Neural progenitor cell (in vitro differentiated cells): ENCODE data around the gene SPDYE4. TPM values are rescaled to one million over a fixed set of nuclear protein-coding genes. Genes with fewer than 3 reads are reported as not detected.

Experiments
- DNase-seq: peaks from one replicate; pipeline ENCODE4 v3.0.0-alpha.2; 2016; ENCODE audit warnings: low spot score
- H2AFZ ChIP-seq: fragments of 200-600 bp; sonication (generic); replicated peaks from 2 replicates; pipeline ENCODE4 v1.6.1; 2016; ENCODE audit warnings: antibody characterized with exemption
- H3F3A ChIP-seq: fragments of 200-600 bp; sonication (generic); 2 replicates; pipeline ENCODE4 v1.6.1; 2016; ENCODE audit warnings: antibody characterized with exemption, low read depth
- H3K27ac ChIP-seq: fragments of 200-600 bp; sonication (generic); 2 replicates; pipeline ENCODE4 v1.5.1; 2016; ENCODE audit warnings: mild to moderate bottlenecking
- H3K27me3 ChIP-seq: fragments of 200-600 bp; sonication (generic); 2 replicates; pipeline ENCODE4 v1.6.1; 2016; ENCODE audit warnings: mild to moderate bottlenecking, moderate library complexity
- H3K36me3 ChIP-seq: fragments of 200-600 bp; sonication (generic); 2 replicates; pipeline ENCODE4 v1.5.1; 2016
- H3K4me1 ChIP-seq: fragments of 200-600 bp; sonication (generic); 2 replicates; pipeline ENCODE4 v1.6.1; 2016; ENCODE audit warnings: mixed run types
- H3K4me2 ChIP-seq: fragments of 200-600 bp; sonication (generic); 2 replicates; pipeline ENCODE4 v1.6.1; 2016
- H3K4me3 ChIP-seq: fragments of 200-600 bp; sonication (generic); 2 replicates; pipeline ENCODE4 v1.5.1; 2016
- H3K79me2 ChIP-seq: fragments of 200-600 bp; sonication (generic); 2 replicates; pipeline ENCODE4 v1.6.1; 2016; ENCODE audit warnings: low read depth
- H3K9ac ChIP-seq: fragments of 200-600 bp; sonication (generic); 2 replicates; pipeline ENCODE4 v1.6.1; 2016
- H3K9me3 ChIP-seq: fragments of 200-600 bp; sonication (generic); 2 replicates; pipeline ENCODE4 v1.5.1; 2016; ENCODE audit warnings: low read depth
- H4K20me1 ChIP-seq: fragments of 200-600 bp; sonication (generic); 2 replicates; pipeline ENCODE4 v1.6.1; 2016; ENCODE audit warnings: low read depth
- H3K27ac Mint-ChIP-seq: 3 replicates; pipeline ENCODE4 v1.8.0; 2021; ENCODE audit warnings: mixed read lengths
- H3K27me3 Mint-ChIP-seq: 2 replicates; pipeline ENCODE4 v1.8.0; 2022; ENCODE audit warnings: low read depth, mild to moderate bottlenecking, inconsistent platforms, moderate library complexity, mixed read lengths; ENCODE audit not compliant: insufficient read depth
- H3K36me3 Mint-ChIP-seq: 3 replicates; pipeline ENCODE4 v1.8.0; 2021; ENCODE audit warnings: mixed read lengths
- H3K4me1 Mint-ChIP-seq: 3 replicates; pipeline ENCODE4 v1.8.0; 2021; ENCODE audit warnings: mixed read lengths
- H3K4me3 Mint-ChIP-seq: 3 replicates; pipeline ENCODE4 v1.8.0; 2021; ENCODE audit warnings: mild to moderate bottlenecking, moderate library complexity, mixed read lengths
- H3K9me3 Mint-ChIP-seq: 3 replicates; pipeline ENCODE4 v1.8.0; 2020; ENCODE audit warnings: mixed read lengths
- EZH2 ChIP-seq: fragments of 200-600 bp; sonication (generic); IDR thresholded peaks from 2 replicates; pipeline ENCODE4 v1.6.1; 2017; ENCODE audit warnings: antibody characterized with exemption, mild to moderate bottlenecking, moderate library complexity
- EZH2phosphoT487 ChIP-seq: fragments of 200-600 bp; sonication (generic); IDR thresholded peaks from 2 replicates; pipeline ENCODE4 v1.6.1; 2017; ENCODE audit warnings: antibody characterized with exemption
- total RNA-seq: library from RNA; depleted of rRNA; stranded (reverse); fragments of >200 nt; gene quantifications from 2 replicates; pipeline ENCODE4 v1.2.3, GENCODE V29; 2015; ENCODE audit warnings: low replicate concordance
- TF ChIP-seq, protein P1 (sequence below): fragments of 200-600 bp; sonication (generic); IDR thresholded peaks from 2 replicates; pipeline ENCODE4 v1.5.1; 2017; ENCODE audit warnings: antibody characterized with exemption, mild to moderate bottlenecking

SPDYE4 gene
- total RNA-seq, 1 donor from 2014 or later, result not detected

DNA sequence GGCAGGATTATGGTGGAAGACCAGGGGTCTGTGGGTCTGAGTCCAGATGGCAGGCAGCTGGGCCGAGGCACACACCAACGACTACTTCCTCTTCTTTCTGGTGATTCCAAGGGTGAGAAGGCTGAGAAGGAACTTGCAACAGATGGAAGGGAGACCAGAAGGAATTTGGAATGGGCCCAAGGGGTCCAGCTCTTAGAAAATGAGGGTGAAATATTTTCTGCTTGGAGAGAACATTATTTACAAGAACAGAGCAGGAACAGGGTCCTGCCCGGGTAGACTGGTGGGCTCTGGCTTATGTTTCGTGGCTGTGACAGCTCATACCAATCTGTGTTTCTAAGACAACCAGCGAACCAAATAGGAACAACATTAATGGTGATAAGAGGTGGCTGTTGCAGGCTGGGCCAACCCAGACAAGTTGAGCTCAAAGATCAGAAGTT, 50.3 kb downstream of the SPDYE4 start:
- Histone ChIP-seq H2AFZ (no peak overlapping the region), H3K27me3 (no peaks in the 10 kb centered on the region), H4K20me1 (no peaks in the 10 kb centered on the region), H3K4me1 (peaks cover 5% of the 10 kb centered on the region), H3K9me3 (no peaks in the 10 kb centered on the region), H3K79me2 (no peaks in the 10 kb centered on the region), H3F3A (no peaks in the 10 kb centered on the region), H3K36me3 (no peaks in the 10 kb centered on the region), H3K27ac (no peak overlapping the region), H3K9ac (no peak overlapping the region), H3K4me3 (no peak overlapping the region), H3K4me2 (no peak overlapping the region)
- no peak overlapping the region for H3K4me3 Mint-ChIP-seq
- peaks cover 5% of the 10 kb centered on the region for H3K27me3 Mint-ChIP-seq
- H3K36me3 Mint-ChIP-seq, result no peaks in the 10 kb centered on the region
- peaks cover 10% of the 10 kb centered on the region for H3K9me3 Mint-ChIP-seq
- DNase-seq, result no peak
- TF ChIP-seq EZH2phosphoT487 (no peak), EZH2 (no peak)
- TF ChIP-seq, protein P1, sequence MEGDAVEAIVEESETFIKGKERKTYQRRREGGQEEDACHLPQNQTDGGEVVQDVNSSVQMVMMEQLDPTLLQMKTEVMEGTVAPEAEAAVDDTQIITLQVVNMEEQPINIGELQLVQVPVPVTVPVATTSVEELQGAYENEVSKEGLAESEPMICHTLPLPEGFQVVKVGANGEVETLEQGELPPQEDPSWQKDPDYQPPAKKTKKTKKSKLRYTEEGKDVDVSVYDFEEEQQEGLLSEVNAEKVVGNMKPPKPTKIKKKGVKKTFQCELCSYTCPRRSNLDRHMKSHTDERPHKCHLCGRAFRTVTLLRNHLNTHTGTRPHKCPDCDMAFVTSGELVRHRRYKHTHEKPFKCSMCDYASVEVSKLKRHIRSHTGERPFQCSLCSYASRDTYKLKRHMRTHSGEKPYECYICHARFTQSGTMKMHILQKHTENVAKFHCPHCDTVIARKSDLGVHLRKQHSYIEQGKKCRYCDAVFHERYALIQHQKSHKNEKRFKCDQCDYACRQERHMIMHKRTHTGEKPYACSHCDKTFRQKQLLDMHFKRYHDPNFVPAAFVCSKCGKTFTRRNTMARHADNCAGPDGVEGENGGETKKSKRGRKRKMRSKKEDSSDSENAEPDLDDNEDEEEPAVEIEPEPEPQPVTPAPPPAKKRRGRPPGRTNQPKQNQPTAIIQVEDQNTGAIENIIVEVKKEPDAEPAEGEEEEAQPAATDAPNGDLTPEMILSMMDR, result no peak
- peaks cover 2% of the 10 kb centered on the region for H3K4me1 Mint-ChIP-seq
- H3K27ac Mint-ChIP-seq, result no peak overlapping the region

DNA sequence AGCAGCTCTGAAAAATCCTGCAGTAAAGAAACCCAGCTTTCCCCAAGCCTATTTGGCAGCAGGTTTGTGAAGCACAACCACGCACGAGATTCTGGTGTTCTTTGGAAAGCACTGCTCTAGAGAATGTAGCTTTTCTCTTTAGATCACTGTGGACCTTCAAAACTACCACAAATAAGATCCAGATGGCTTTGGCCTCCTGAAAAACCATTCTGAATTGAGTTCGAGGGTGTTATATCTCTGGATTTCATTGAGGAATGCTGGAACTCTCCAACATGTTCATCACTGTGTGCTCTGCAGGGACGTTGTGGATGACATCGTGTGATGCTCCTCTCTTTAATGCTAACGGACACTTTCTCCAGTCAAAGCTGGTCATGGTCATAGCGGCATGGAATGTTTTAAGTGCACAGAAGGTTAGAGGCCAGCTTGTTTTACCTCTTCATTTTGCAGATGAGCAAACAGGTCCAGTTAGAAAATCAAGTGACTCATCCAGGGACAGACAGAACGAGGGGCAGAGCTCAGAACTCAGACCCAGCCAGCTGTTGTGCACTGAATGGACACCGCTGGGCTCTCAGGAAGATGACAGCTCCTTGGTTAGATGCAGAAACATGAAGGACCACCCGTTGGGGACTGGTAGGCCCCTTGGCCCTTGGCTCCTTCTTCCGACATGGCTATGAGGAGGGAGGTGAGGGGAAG, 50.9 kb downstream of the SPDYE4 start:
- Histone ChIP-seq H3K4me2 (no peak overlapping the region), H3K79me2 (no peaks in the 10 kb centered on the region), H3K9me3 (no peaks in the 10 kb centered on the region), H3K4me3 (no peak overlapping the region), H3K36me3 (no peaks in the 10 kb centered on the region), H2AFZ (no peak overlapping the region), H3K27me3 (no peaks in the 10 kb centered on the region), H3K9ac (no peak overlapping the region), H4K20me1 (no peaks in the 10 kb centered on the region), H3K27ac (no peak overlapping the region), H3K4me1 (peaks cover 5% of the 10 kb centered on the region), H3F3A (no peaks in the 10 kb centered on the region)
- peaks cover 2% of the 10 kb centered on the region for H3K4me1 Mint-ChIP-seq
- no peak for DNase-seq
- peaks cover 10% of the 10 kb centered on the region for H3K9me3 Mint-ChIP-seq
- H3K36me3 Mint-ChIP-seq, result no peaks in the 10 kb centered on the region
- H3K4me3 Mint-ChIP-seq, result no peak overlapping the region
- H3K27ac Mint-ChIP-seq, result no peak overlapping the region
- H3K27me3 Mint-ChIP-seq, result peaks cover 5% of the 10 kb centered on the region
- TF ChIP-seq EZH2phosphoT487 (no peak), EZH2 (no peak)
- TF ChIP-seq, protein P1, result no peak

DNA sequence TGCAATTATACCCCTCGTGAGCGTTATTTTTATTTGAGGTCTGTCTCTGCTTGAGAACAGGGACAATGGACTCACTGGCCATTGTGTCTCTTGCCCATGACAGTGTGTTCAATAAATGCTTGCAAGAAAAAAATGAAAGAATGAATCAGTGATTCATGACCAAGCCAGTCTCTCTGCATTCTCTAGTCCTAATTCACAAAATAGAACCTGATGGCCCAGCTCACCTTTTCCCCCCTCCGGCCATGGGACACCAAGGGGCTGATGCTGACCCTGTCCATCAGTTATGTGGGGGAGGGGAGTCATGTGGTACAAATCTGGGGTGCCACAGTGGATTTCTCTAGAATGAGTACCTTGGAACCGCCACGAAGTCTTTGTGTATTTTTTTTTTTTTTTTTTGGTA, 51.9 kb downstream of the SPDYE4 start:
- Mint-ChIP-seq H3K4me1 (peaks cover 2% of the 10 kb centered on the region), H3K36me3 (no peaks in the 10 kb centered on the region), H3K4me3 (no peak overlapping the region), H3K27me3 (peaks cover 6% of the 10 kb centered on the region), H3K27ac (no peak overlapping the region), H3K9me3 (peaks cover 10% of the 10 kb centered on the region)
- Histone ChIP-seq H3K4me2 (no peak overlapping the region), H3K4me3 (no peak overlapping the region), H3K9ac (no peak overlapping the region), H3K9me3 (no peaks in the 10 kb centered on the region), H4K20me1 (no peaks in the 10 kb centered on the region), H3K79me2 (no peaks in the 10 kb centered on the region), H3K27ac (no peak overlapping the region), H3K4me1 (peaks cover 5% of the 10 kb centered on the region), H2AFZ (no peak overlapping the region), H3K27me3 (no peaks in the 10 kb centered on the region), H3K36me3 (no peaks in the 10 kb centered on the region), H3F3A (no peaks in the 10 kb centered on the region)
- TF ChIP-seq EZH2phosphoT487 (no peak), EZH2 (no peak)
- TF ChIP-seq, protein P1, result no peak
- no peak for DNase-seq
